IPS-18a (cell line): ENCODE measurements around the gene RBM26.

Experiments used
- H3K27ac ChIP-seq: one replicate; pipeline ENCODE4 v1.5.1; 2013; ENCODE audit warnings: low read length
- H3K27me3 ChIP-seq: one replicate; pipeline ENCODE4 v1.6.1; 2013; ENCODE audit warnings: mild to moderate bottlenecking, low read length; ENCODE audit not compliant: control insufficient read depth, insufficient read depth
- H3K36me3 ChIP-seq: one replicate; pipeline ENCODE4 v1.6.1; 2013; ENCODE audit warnings: low read depth, low read length; ENCODE audit not compliant: control insufficient read depth
- H3K4me1 ChIP-seq: one replicate; pipeline ENCODE4 v1.6.1; 2013; ENCODE audit warnings: low read depth, low read length; ENCODE audit not compliant: control insufficient read depth
- H3K4me3 ChIP-seq: one replicate; pipeline ENCODE4 v1.5.1; 2013; ENCODE audit warnings: low read length
- H3K9ac ChIP-seq: one replicate; pipeline ENCODE4 v1.6.1; 2013; ENCODE audit warnings: mild to moderate bottlenecking, low read length, moderate library complexity
- H3K9me3 ChIP-seq: one replicate; pipeline ENCODE4 v1.6.1; 2013; ENCODE audit warnings: low read depth, low read length; ENCODE audit not compliant: control insufficient read depth

RBM26 gene

GRCh38 chr13:79401259-79402070 lies 4.6 kb downstream of the RBM26 start:
- no peak overlapping the region for H3K4me3 ChIP-seq
- H3K4me1 ChIP-seq = peaks cover 23% of the 10 kb centered on the region
- H3K27ac ChIP-seq = no peak overlapping the region
- H3K9me3 ChIP-seq = peaks cover 4% of the 10 kb centered on the region
- H3K27me3 ChIP-seq = no peaks in the 10 kb centered on the region
- H3K36me3 ChIP-seq = peaks cover 29% of the 10 kb centered on the region
- no peak overlapping the region for H3K9ac ChIP-seq

- peaks cover 18% of the 10 kb centered on the region for H3K4me1 ChIP-seq
Observed at GRCh38 chr13:79398915-79399314, 7.1 kb downstream of the RBM26 start.

GRCh38 chr13:79398127-79398526 lies 7.9 kb downstream of the RBM26 start:
- Histone ChIP-seq H3K9ac (no peak overlapping the region), H3K27ac (no peak overlapping the region), H3K4me1 (peaks cover 12% of the 10 kb centered on the region), H3K27me3 (no peaks in the 10 kb centered on the region), H3K9me3 (peaks cover 11% of the 10 kb centered on the region), H3K36me3 (peaks cover 32% of the 10 kb centered on the region), H3K4me3 (no peak overlapping the region)

More at GRCh38 chr13:79398915-79399314, 7.1 kb downstream of the RBM26 start:
- no peak overlapping the region for H3K9ac ChIP-seq
- no peak overlapping the region for H3K4me3 ChIP-seq
- H3K27ac ChIP-seq = no peak overlapping the region
- H3K9me3 ChIP-seq = peaks cover 11% of the 10 kb centered on the region
- no peaks in the 10 kb centered on the region for H3K27me3 ChIP-seq
- H3K36me3 ChIP-seq = peaks cover 32% of the 10 kb centered on the region

- no peak overlapping the region for H3K4me3 ChIP-seq
- no peak overlapping the region for H3K9ac ChIP-seq
- H3K36me3 ChIP-seq = peaks cover 32% of the 10 kb centered on the region
- H3K27ac ChIP-seq = no peak overlapping the region
- no peaks in the 10 kb centered on the region for H3K27me3 ChIP-seq
- H3K9me3 ChIP-seq = peaks cover 11% of the 10 kb centered on the region
- peaks cover 9% of the 10 kb centered on the region for H3K4me1 ChIP-seq
Observed at GRCh38 chr13:79395881-79396280, 10.2 kb downstream of the RBM26 start.

GRCh38 chr13:79393564-79394249 lies 12.3 kb downstream of the RBM26 start:
- Histone ChIP-seq H3K9ac (no peak overlapping the region), H3K4me3 (no peak overlapping the region), H3K4me1 (peaks cover 6% of the 10 kb centered on the region), H3K27me3 (no peaks in the 10 kb centered on the region), H3K9me3 (peaks cover 11% of the 10 kb centered on the region), H3K27ac (no peak overlapping the region), H3K36me3 (peaks cover 15% of the 10 kb centered on the region)

- Histone ChIP-seq H3K27me3 (no peaks in the 10 kb centered on the region), H3K9ac (no peak overlapping the region), H3K9me3 (peaks cover 11% of the 10 kb centered on the region), H3K36me3 (peaks cover 9% of the 10 kb centered on the region), H3K27ac (no peak overlapping the region), H3K4me3 (no peak overlapping the region), H3K4me1 (peaks cover 6% of the 10 kb centered on the region)
Observed at GRCh38 chr13:79392882-79393563, 13.0 kb downstream of the RBM26 start.

- no peak overlapping the region for H3K27ac ChIP-seq
- H3K9me3 ChIP-seq = no peaks in the 10 kb centered on the region
- H3K36me3 ChIP-seq = no peaks in the 10 kb centered on the region
- H3K27me3 ChIP-seq = no peaks in the 10 kb centered on the region
- no peak overlapping the region for H3K4me3 ChIP-seq
- H3K4me1 ChIP-seq = peaks cover 13% of the 10 kb centered on the region
- H3K9ac ChIP-seq = no peak overlapping the region
Observed at GRCh38 chr13:79389026-79389425, 17.0 kb downstream of the RBM26 start.

- H3K9ac ChIP-seq = no peak overlapping the region
- H3K4me3 ChIP-seq = no peak overlapping the region
- H3K36me3 ChIP-seq = no peaks in the 10 kb centered on the region
- H3K27me3 ChIP-seq = no peaks in the 10 kb centered on the region
- H3K27ac ChIP-seq = no peak overlapping the region
- peaks cover 19% of the 10 kb centered on the region for H3K4me1 ChIP-seq
- no peaks in the 10 kb centered on the region for H3K9me3 ChIP-seq
Observed at GRCh38 chr13:79387853-79388252, 18.2 kb downstream of the RBM26 start.

GRCh38 chr13:79386125-79386826 lies 19.8 kb downstream of the RBM26 start:
- Histone ChIP-seq H3K4me3 (no peak overlapping the region), H3K27ac (no peak overlapping the region), H3K27me3 (no peaks in the 10 kb centered on the region), H3K36me3 (no peaks in the 10 kb centered on the region), H3K9ac (no peak overlapping the region), H3K9me3 (no peaks in the 10 kb centered on the region), H3K4me1 (peaks cover 17% of the 10 kb centered on the region)

GRCh38 chr13:79385694-79386093 lies 20.4 kb downstream of the RBM26 start:
- Histone ChIP-seq H3K9ac (no peak overlapping the region), H3K27ac (no peak overlapping the region), H3K27me3 (no peaks in the 10 kb centered on the region), H3K9me3 (no peaks in the 10 kb centered on the region), H3K36me3 (no peaks in the 10 kb centered on the region), H3K4me3 (no peak overlapping the region), H3K4me1 (peaks cover 17% of the 10 kb centered on the region)

GRCh38 chr13:79384022-79384610 lies 21.9 kb downstream of the RBM26 start:
- H3K9ac ChIP-seq = no peak overlapping the region
- H3K4me3 ChIP-seq = no peak overlapping the region
- H3K4me1 ChIP-seq = peaks cover 17% of the 10 kb centered on the region
- H3K36me3 ChIP-seq = peaks cover under 1% of the 10 kb centered on the region
- H3K27ac ChIP-seq = peak overlapping the region; percentile 27
- no peaks in the 10 kb centered on the region for H3K27me3 ChIP-seq
- no peaks in the 10 kb centered on the region for H3K9me3 ChIP-seq
